ENCODE measurements around the gene L3HYPDH.

Gene L3HYPDH

DNA sequence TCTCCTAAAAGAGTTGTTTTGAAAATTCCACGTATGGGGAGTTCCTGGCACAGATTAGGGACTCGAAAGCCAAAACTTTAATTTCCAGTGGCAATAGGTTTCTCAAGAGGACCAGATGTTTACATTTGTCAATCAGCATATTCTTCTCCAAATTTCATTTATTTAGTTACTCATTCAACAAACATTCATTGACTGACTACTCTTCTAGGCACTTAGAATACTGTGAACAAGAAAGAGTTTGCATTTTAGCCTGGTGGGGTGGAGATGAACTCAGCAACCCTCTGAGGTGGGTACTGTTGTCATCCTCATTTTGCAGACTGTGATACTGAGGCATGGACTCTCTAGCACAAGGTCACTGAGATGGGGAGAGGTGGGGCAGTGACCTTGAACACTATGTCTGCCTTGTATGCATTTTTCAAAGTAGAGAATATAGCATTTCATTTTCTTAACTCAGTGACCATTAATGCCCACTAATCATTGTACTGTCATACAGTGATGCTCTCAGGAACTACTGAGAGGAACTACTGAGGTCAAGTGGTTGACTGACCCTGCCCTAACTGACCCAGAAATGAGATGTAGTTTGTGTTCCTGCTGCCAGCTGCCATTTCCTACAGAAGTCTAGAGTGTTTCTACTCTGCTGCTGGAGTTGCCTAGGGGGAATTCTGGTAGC is 2.2 kb downstream of the L3HYPDH start:
- Histone ChIP-seq H3K27ac (ENCODE audit: poor library complexity, severe bottlenecking) (peak overlapping the region; percentile 89), H3K27me3 (ENCODE audit: insufficient read depth, poor library complexity, severe bottlenecking) (no peaks in the 10 kb centered on the region), H3K9me3 (ENCODE audit: severe bottlenecking) (no peaks in the 10 kb centered on the region), H3K4me3 (ENCODE audit: severe bottlenecking) (peak overlapping the region; percentile 64), H3K36me3 (ENCODE audit: low read depth) (peaks cover 40% of the 10 kb centered on the region), H3K4me1 (ENCODE audit: insufficient read depth, poor library complexity, severe bottlenecking) (peaks cover 23% of the 10 kb centered on the region)
- DNase-seq (ENCODE audit: low spot score), result no peak
- peak; percentile 27 for ATAC-seq (ENCODE audit: low read depth)
- TF ChIP-seq, protein P1, sequence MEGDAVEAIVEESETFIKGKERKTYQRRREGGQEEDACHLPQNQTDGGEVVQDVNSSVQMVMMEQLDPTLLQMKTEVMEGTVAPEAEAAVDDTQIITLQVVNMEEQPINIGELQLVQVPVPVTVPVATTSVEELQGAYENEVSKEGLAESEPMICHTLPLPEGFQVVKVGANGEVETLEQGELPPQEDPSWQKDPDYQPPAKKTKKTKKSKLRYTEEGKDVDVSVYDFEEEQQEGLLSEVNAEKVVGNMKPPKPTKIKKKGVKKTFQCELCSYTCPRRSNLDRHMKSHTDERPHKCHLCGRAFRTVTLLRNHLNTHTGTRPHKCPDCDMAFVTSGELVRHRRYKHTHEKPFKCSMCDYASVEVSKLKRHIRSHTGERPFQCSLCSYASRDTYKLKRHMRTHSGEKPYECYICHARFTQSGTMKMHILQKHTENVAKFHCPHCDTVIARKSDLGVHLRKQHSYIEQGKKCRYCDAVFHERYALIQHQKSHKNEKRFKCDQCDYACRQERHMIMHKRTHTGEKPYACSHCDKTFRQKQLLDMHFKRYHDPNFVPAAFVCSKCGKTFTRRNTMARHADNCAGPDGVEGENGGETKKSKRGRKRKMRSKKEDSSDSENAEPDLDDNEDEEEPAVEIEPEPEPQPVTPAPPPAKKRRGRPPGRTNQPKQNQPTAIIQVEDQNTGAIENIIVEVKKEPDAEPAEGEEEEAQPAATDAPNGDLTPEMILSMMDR (IDR thresholded peaks at IDR 0.05; ENCODE audit: poor library complexity, severe bottlenecking), result no peak

GRCh38 chr14:59481407-59481806 is 2.8 kb downstream of the L3HYPDH start:
- DNase-seq (ENCODE audit: low spot score), result no peak
- H3K9me3 ChIP-seq (ENCODE audit: severe bottlenecking), result no peaks in the 10 kb centered on the region
- H3K4me1 ChIP-seq (ENCODE audit: insufficient read depth, poor library complexity, severe bottlenecking), result peaks cover 20% of the 10 kb centered on the region
- TF ChIP-seq, protein P1 (IDR thresholded peaks at IDR 0.05; ENCODE audit: poor library complexity, severe bottlenecking), result no peak
- no peak overlapping the region for H3K4me3 ChIP-seq (ENCODE audit: severe bottlenecking)
- no peak for ATAC-seq (ENCODE audit: low read depth)
- H3K27me3 ChIP-seq (ENCODE audit: insufficient read depth, poor library complexity, severe bottlenecking), result no peaks in the 10 kb centered on the region
- peaks cover 39% of the 10 kb centered on the region for H3K36me3 ChIP-seq (ENCODE audit: low read depth)
- H3K27ac ChIP-seq (ENCODE audit: poor library complexity, severe bottlenecking), result peak overlapping the region; percentile 89

GRCh38 chr14:59480166-59480565 is 4.0 kb downstream of the L3HYPDH start:
- no peak overlapping the region for H3K4me3 ChIP-seq (ENCODE audit: severe bottlenecking)
- no peaks in the 10 kb centered on the region for H3K27me3 ChIP-seq (ENCODE audit: insufficient read depth, poor library complexity, severe bottlenecking)
- DNase-seq (ENCODE audit: low spot score), result no peak
- no peak for ATAC-seq (ENCODE audit: low read depth)
- H3K4me1 ChIP-seq (ENCODE audit: insufficient read depth, poor library complexity, severe bottlenecking), result peaks cover 17% of the 10 kb centered on the region
- H3K27ac ChIP-seq (ENCODE audit: poor library complexity, severe bottlenecking), result no peak overlapping the region
- no peaks in the 10 kb centered on the region for H3K9me3 ChIP-seq (ENCODE audit: severe bottlenecking)
- H3K36me3 ChIP-seq (ENCODE audit: low read depth), result peaks cover 52% of the 10 kb centered on the region
- TF ChIP-seq, protein P1 (IDR thresholded peaks at IDR 0.05; ENCODE audit: poor library complexity, severe bottlenecking), result no peak

DNA sequence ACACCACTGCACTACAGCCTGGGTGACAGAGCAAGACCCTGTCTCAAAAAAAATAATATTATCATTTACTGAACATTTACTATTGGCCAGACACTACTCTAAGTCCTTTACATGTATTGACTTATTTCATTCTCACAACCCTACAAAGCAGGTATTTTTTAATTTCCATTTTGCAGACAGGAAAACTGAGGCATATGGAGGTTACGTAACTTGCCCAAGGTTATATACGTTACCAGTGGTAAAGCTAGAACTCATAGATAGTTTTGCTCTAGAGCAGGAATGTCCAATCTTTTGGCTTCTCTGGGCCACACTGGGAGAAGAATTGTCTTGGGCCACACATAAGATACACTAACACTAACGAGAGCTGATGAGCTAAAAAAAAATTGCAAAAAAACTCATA is 5.7 kb downstream of the L3HYPDH start:
- H3K4me1 ChIP-seq (ENCODE audit: insufficient read depth, poor library complexity, severe bottlenecking), result peaks cover 17% of the 10 kb centered on the region
- DNase-seq (ENCODE audit: low spot score) (no peak), ATAC-seq (ENCODE audit: low read depth) (no peak)
- H3K27me3 ChIP-seq (ENCODE audit: insufficient read depth, poor library complexity, severe bottlenecking), result no peaks in the 10 kb centered on the region
- no peak overlapping the region for H3K4me3 ChIP-seq (ENCODE audit: severe bottlenecking)
- peaks cover 68% of the 10 kb centered on the region for H3K36me3 ChIP-seq (ENCODE audit: low read depth)
- H3K9me3 ChIP-seq (ENCODE audit: severe bottlenecking), result no peaks in the 10 kb centered on the region
- H3K27ac ChIP-seq (ENCODE audit: poor library complexity, severe bottlenecking), result no peak overlapping the region
- TF ChIP-seq, protein P1 (IDR thresholded peaks at IDR 0.05; ENCODE audit: poor library complexity, severe bottlenecking), result no peak

GRCh38 chr14:59475709-59476108 is 8.5 kb downstream of the L3HYPDH start:
- Histone ChIP-seq H3K4me1 (ENCODE audit: insufficient read depth, poor library complexity, severe bottlenecking) (no peaks in the 10 kb centered on the region), H3K9me3 (ENCODE audit: severe bottlenecking) (no peaks in the 10 kb centered on the region), H3K27me3 (ENCODE audit: insufficient read depth, poor library complexity, severe bottlenecking) (no peaks in the 10 kb centered on the region), H3K27ac (ENCODE audit: poor library complexity, severe bottlenecking) (no peak overlapping the region), H3K4me3 (ENCODE audit: severe bottlenecking) (no peak overlapping the region), H3K36me3 (ENCODE audit: low read depth) (peaks cover 87% of the 10 kb centered on the region)
- DNase-seq (ENCODE audit: low spot score) (no peak), ATAC-seq (ENCODE audit: low read depth) (no peak)
- TF ChIP-seq, protein P1 (IDR thresholded peaks at IDR 0.05; ENCODE audit: poor library complexity, severe bottlenecking), result no peak
